GM18858 (cell line): ENCODE data around the gene SGSM2.
A peak's percentile ranks its signal among the peaks of the same experiment; 100 is the strongest.

Source experiments
- ATAC-seq: cut with Tn5 transposase; IDR thresholded peaks from one replicate; pipeline ENCODE4 v1.9.1; 2021; ENCODE audit not compliant: unreplicated experiment

SGSM2 gene

DNA sequence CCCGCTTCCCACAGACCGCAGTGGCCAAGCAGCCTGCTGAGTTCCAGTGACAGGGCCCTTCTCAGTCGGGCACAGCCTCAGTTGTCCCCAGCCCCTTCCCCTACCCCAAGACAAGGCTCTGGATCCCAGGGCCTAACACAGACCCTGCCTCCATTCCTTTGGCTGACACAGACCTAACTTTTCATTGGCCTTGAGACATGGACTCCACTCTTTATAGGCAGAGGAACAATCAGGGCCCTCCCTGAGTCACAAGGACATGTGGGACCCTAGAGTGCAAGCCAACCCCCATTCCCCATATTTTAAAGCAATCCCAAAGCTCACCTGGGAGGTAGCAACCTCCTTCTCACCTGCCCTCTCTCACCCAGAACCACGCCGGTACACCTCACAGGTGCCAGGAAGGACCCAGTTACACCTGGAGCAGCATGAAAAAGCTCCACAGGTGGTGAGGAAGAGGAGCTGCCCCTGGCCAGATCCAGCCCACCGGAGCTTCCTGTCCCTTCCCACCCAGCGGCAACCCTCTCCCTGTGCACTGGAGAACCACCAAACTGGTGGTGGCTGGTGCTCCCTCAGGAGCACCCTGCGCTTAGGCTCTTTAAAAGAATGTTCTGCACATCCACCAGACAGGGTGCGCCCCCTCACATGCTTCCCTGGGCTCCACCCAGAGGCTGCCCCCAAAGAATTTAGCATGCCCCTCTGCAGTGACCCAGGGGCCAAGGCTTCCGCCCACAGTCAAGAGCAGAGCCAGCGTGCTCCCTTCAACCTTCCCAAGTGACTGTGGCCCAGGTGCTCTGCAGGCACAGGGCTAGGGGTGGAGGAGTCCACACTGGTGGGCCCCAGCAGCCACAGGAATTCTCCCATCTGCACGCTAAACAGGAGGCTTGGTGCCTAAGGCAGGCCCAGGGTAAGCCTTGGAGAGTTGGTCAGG, 60.2 kb downstream of the SGSM2 start:
- ATAC-seq = no peak

DNA sequence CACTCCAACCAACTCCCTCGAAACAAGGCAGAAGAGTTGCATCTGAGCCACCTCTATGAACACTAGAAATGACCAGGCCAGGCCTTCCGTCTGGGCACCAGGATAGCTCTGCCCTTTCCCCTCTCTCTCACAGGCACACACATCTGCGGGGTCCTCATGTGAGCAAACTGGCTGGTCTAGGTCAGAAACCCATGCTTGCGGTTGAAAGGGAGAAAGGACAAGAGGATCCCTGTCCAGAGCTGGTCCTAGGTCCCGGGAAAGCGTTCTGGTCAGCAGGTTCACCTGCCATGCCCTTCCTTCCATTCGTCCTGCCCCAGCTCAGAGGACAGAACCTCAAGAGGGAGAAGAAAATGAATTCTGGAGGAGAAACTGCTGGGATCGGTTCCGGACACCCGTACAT, 60.9 kb downstream of the SGSM2 start:
- no peak for ATAC-seq

DNA sequence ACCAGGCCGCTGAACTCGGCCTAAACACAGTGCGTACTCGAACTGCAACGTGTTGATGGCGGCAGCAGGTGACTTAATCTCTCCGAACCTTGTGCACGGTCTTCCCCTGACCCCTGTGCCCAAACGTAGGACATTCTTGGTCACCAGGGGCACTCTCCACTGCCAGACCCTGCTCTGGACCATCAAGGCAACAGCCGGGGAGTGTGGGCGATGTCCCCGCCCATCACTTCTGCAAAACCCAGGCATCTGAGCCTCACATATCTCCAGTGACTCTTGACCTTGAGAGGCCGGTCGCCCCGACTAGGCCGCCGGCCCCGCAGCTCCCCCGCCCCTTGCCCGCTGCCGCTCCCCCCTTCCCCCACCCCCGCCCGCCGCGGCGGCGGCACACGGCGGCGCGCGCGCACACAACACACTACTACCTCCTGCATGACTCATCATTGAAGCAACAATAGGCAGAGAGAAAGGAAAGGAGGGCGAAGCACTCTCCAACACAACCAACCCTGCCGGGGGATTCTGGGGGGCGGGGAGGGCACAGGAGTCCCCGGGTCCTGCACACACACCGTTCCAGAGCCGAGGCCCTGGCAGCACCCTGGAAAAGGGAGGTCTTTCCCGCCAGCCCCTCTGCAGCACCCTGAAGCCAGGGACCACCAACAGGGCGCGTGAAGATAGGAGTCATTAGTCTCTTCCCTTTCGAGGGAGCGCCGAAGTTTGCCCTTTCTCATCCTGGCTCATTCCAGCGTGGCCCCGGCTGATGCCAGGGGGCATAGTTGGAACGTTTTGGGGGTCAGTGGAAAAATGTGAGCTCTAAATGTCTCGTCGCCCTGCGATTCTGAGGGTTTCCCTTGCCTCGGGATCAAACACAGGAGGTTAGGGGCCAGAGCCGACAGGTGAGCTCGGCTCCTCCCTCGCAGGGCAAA, 61.6 kb downstream of the SGSM2 start:
- no peak for ATAC-seq

DNA sequence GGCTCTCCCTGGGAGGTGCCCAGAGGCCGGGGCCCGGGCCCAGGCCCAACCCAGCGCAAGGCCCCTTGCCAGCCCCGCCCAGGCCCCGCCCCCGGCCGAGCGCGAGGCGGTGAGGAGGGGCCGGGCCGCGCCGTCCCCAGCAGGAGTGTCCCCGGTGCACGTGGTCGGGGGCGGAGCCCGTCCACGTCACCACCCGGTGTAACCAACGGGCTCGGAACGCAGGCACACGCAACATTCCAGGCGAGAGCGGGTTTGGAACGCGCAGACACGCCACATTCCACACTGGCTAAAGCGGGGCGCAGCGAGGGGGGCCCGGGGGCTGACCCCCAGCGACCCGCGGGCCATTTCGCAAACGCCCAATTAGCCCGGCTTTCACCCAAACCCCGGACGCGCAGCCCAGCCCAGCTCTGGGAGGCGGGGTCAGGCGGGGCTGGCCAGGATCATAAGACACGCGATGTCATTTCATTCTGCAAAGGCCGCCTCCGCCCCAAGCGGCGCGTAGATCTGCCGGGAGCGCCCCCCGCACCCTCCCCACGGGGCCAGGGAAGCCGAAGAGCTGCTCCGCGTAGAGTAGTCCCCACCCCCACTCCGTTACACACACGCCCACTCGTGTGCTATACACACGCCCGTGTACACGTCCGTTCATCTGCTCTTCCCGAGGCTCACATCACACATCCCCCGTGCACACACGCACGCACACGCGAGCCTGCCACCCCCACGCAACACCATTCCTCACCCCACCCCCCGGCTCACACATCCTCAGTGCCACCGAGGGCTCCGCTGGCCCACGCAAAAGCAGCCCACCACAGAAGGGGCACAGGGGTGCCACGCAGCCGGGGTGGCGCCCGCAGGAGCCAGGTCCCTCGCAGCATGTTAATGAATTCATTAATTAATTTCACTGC, 62.5 kb downstream of the SGSM2 start:
- ATAC-seq = peak; percentile 27

DNA sequence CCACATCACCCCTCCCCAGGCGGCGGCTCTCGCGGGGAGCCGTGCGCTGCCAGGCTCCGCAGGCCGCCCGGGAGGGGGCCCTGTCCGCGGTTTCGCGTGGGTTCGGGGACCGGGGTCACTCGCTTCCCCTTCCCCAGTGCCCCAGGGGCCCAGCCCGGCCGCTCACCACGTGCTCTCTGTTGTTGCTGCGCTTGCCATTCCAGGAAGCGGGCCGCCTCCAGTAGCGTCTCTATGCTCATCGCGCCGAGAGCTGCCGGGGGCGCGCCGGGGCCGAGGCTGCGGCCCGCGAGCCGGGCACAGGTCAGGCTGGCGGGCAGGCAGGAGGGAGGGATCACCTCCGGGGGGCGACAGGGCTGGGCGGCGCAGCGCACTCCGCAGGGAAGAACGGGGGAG, 63.2 kb downstream of the SGSM2 start:
- ATAC-seq = no peak

DNA sequence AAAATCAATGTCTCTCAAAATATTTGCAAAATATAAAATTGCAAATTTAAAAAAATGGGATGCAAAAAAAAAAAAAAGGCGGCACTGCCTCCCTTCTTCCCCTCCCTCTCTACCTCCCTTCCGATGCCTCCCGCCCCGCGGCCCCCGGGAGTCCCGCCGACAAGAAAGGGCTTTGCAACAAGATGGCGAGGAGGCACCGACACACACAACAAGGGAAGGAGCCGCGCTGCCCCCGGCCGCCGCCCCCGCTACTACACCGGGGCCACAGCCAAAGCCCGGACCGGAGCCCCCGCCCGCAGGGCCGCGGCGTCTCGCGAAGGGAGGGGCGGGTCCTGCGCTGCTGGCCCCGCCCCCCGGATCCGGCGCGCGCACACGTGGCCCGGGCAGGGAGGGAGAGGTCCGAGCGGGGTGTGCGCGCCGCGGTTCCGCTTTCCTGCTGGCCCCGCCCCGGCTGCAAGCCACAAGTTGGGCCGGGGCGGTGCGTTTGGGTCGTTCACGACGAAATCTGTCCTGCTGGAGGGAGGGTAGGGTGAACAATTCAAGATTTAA, 63.6 kb downstream of the SGSM2 start, which contains the start of gene MNT:
TSS of gene MNT (minus strand) at position 184 of the 549 bp plus-strand sequence. CDS start 348 bp downstream, outside the sequence.
- peak; percentile 19 for ATAC-seq

DNA sequence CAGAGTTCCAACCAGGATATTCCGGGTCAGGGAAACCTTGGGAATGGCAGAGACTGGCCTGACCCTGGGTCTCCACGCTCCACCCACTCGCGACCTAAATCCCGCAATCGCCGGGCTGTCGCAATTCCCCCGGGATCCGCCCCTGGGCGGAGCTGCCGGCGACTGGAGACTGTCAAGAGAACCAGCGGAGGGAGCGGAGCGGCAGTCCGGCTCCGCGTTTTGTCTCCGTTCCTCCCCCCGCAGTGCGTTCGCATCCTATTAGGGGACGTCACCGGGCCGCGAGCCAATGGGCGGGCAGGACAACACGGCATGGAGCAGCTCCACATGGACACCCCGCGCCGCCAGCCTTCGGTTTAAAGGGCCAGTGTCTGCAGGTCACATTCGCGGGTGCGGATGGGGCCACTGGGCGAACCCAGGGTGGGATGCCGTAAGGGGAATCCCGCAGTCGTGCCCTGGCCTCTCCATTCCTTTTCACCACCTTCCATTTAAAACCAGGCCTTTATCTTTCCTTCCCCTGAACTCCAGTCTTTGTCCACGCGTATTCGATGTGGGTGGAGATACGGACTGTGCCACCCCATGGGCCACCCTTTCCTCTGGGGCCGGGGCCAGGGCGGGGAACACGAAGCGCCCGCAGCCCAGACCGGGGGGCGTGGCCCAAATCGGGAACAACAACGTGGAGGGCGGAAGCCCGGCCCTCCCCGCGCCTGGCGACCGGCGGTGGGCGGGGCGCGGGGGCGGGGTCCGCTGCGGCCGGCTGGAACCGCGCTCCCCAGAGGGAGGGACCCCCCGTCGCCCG, 64.3 kb downstream of the SGSM2 start:
- ATAC-seq = peak; percentile 34

DNA sequence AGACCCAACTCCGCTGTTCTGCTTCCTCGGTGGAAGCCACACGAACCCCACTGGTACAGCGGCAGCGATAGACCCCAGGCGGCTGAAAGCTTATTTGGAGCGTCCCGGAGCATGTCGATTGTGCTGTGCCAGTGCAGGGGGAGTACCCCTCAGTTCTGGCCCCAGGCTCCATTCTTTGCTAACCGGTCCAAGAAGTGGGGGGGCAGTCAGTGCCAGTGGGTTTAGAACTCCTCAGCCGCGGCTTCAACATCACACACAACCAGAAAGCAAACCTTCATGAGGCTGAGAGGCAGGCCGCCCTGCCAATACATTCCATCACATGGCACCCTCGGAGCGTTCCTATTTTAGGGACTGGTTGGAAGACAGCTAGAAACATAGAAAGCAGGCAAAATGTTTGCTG, 65.2 kb downstream of the SGSM2 start:
- no peak for ATAC-seq

DNA sequence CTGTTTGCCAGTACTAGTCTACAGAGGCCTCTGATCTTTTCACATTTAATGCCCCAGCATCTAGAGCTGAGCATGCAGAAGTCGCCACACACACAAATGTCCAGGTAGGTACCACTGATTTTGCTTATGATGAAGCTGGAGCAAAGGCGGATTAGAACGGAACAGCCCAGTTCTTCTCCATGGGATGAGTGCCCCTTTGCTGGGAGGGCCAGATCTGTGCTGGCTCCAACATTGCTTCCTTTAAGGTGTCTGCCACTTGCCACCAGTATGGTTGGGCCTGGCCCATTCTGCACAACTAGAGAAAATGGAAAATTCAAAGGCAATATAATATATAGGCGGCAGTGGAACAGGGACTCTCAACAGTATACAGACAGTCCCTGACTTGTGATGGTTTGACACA, 65.7 kb downstream of the SGSM2 start:
- no peak for ATAC-seq

DNA sequence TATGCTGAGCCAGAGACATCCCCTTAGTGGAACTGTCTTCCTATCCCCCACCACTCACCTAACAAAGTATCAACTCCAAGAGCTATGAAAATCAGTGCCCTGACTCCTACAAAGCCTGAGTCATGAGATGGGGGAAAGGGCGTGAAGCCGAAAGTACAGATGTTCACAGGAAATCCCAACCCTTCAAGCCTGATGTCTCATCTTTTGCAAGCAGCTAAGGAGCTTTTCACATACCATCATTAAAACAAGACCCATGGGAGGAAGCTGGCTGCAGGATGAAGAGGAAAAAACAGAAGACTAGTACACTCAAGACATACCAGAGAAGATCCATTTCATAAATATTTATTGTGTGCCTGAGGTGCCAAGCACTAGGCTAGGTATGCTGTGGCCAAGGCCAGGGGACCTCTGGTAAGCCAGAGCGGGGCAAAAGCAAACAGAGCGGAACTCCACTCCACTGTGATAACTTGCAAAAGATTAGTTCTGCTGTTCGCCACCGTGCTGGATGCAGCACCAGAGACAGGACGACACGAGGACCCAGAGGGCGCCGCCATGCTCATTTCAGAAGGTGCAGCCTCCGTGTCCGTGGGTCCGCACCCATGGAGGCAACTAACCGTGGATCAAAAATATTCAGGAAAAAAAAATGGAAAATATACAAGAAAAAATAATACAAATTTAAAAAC, 68.1 kb downstream of the SGSM2 start:
- ATAC-seq = no peak

DNA sequence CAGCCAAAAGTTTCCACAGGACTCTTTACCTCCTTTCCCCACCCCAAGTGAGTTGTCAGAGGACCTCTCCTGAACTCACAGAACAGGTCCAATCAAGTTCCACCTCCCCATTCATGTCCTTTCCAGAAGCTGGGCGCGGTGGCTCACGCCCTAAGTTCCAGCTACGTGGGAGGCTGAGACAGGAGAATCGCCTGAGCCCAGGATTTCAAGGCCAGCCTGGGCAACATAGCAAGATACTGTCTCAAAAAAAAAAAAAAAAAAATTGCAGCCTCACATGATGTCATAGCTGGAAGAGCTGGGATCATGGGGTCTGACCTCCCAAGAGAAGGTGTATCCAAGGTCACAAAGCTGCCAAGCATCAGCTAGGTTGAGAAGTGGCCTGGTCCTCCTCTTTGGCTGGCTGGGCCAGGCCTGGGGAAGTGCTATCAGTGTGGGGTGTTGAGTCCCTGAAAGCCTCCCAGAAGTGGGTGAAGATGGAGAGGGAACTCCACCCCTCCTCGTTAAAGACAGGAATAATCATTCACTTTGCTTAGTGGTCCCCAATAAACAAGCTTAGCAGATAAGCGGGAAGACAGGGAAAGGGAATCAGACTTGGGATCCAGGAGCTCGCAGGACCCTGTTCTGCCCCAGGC, 69.1 kb downstream of the SGSM2 start:
- no peak for ATAC-seq

DNA sequence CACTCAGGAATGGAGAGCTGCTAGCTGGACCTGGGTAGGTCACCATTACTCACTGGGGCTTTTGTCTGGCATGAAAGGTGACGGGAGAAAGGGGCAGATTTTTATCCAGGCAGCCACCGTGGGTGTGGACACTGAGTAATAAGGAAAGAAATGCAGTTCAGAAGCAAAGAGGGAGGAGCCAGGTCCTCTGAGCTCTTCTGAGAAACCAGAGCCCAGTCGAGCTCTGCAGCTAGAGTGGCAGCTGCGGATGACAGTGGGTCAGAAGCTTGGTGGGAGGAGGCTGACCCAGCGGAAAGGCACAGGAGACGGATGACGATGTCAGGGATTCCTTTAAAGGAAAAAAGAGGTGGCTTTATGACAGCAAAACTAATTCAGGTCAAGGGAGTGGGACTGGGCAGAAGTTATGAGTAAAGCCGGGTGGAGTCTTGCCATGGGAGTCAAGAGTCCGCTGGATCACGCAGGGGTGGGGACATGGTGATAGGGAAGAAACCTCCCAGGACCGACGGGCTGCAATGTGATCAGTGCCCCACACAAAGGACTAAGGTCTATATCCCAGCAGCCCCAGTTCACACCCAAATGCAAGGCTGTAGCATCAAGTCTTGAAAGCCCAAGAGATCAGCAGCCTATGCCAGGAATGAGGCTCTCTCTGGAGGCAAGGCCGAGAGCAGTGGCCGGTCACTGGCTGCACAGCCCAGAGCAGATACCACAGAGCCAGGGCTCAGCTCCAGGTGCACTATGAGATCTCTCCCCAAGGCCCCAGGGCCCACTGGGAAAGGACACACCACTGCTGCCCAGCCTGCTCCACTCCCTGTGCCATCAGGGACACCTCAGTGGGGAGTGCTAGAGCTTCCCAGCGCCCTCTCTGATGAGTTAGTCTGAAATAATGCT, 69.8 kb downstream of the SGSM2 start:
- no peak for ATAC-seq

DNA sequence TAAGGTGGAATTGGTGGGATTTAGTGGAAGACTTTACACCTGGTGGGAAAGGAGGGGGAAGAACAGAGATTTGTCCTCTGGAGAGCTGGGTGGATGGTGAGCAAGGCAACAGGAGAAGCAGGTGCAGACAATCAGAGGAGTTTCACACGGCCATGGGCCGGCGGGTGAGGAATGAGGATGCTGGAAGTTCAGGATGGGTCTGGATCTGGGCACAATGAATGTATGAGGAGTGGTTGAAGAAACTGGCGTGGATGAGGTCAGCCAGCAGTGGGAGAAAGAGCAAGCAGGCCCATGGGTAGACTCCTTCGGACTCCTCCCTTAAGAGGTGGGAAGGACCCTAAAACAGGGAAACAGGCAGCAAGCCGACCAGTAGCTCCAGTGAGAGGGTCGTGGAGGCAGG, 73.7 kb downstream of the SGSM2 start:
- no peak for ATAC-seq

DNA sequence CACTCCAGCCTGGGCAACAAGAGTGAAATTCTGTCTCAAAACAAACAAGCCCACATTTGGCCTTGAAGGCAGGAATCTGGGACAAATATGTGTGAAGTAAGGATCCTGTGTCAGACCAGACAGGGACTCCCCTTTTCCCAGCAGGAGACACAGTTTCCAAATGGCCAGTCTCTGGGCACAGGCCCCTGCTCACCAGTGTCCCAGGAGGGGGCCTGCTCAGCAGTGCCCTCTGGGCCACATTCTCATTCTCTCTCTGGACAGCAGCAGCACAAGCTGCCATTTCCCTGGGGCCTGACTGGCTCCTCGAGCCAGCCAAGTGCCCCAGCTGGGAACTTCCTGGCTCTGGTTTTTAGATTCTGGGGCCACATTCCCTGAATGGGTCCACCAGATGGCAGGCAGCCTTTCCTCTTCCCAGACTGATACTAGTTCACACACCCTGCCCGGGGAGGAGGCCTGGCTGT, 75.3 kb downstream of the SGSM2 start:
- ATAC-seq = no peak

DNA sequence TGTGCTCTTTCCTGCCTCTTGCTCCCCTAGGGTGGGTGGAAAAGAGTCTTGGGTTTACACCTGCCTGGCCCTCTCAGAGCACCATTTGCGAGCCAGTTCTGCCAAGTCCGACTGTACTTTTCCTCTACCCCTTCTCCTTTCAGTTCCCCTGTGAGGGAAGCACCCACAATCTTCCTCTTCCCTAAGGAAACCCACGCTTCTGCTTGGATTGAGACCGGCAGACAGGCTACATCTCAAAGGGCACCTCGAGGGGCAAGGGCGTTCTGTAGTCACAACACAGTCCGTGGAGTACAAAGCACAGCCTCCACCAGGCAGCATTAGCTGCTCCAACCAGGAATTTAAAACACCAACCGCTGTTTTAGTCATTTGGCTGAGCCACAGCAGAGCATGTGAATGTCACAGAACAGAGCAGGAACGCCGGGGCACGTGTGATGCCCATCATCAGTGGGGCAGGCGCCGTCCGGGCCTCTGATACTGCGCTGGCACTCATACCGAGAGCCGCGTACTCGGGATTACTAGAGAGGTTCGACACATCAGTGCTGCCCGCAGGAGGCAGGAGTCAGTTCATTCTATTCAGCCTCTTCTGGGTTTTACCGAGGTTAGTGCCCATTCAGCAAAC, 77.3 kb downstream of the SGSM2 start:
- no peak for ATAC-seq

DNA sequence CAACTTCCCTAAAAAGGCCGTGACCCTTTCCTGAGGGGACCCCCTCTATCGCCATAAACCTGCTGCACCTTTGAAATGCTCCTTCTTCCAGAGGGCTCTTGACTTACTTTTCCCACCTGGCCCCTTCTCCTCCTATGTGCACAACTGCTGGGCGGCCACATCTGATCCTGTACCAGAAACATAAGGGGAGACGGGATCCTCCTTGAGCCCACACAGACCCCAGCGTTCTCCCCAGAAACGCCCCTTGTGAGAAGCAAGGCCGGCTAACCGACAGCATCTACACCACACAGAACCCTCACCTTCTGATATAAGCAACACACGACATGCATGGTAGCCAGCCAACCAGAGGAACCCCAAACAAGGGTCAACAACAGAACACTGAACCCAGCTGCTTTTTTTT, 77.8 kb downstream of the SGSM2 start:
- no peak for ATAC-seq
